Left forelimb (tissue), 1 donor: ENCODE measurements around the gene DCAF11.

Experiments
- DNase-seq: peaks from one replicate; pipeline ENCODE4 v3.0.0-alpha.2; 2018; ENCODE audit warnings: low spot score

DCAF11 gene

GRCh38 chr14:24121210-24121609 lies 6.6 kb downstream of the DCAF11 start:
- no peak for DNase-seq

- DNase-seq: no peak
Measured at GRCh38 chr14:24122416-24122815, 7.8 kb downstream of the DCAF11 start.

GRCh38 chr14:24122898-24123297 lies 8.3 kb downstream of the DCAF11 start:
- DNase-seq: no peak

- no peak for DNase-seq
Measured at GRCh38 chr14:24123424-24124417, 9.1 kb downstream of the DCAF11 start.

- no peak for DNase-seq
Measured at GRCh38 chr14:24126939-24127338, 12.4 kb downstream of the DCAF11 start.

GRCh38 chr14:24127673-24128072 lies 13.1 kb downstream of the DCAF11 start:
- DNase-seq: no peak

- no peak for DNase-seq
Measured at GRCh38 chr14:24129410-24129998, 14.9 kb downstream of the DCAF11 start.

GRCh38 chr14:24130380-24130716 lies 15.8 kb downstream of the DCAF11 start, which contains the start of gene FITM1:
TSS of gene FITM1 (plus strand) at chr14:24130659. CDS start at chr14:24131564, 905 bp downstream.
- peak; percentile 31 for DNase-seq

- DNase-seq: peak; percentile 81
Measured at GRCh38 chr14:24130717-24131548, 16.4 kb downstream of the DCAF11 start.

GRCh38 chr14:24131549-24131966 lies 17.0 kb downstream of the DCAF11 start:
- peak; percentile 60 for DNase-seq

- DNase-seq: no peak
Measured at GRCh38 chr14:24132061-24132685, 17.6 kb downstream of the DCAF11 start.

GRCh38 chr14:24132976-24133375 lies 18.4 kb downstream of the DCAF11 start:
- no peak for DNase-seq

- DNase-seq: no peak
Measured at GRCh38 chr14:24133735-24134134, 19.2 kb downstream of the DCAF11 start.

GRCh38 chr14:24135584-24135833 lies 20.9 kb downstream of the DCAF11 start:
- DNase-seq: no peak

- DNase-seq: peak; percentile 93
Measured at GRCh38 chr14:24135834-24136683, 21.5 kb downstream of the DCAF11 start, which contains the start of gene PSME1. TSS of gene PSME1 (plus strand) at chr14:24136194. CDS start at chr14:24136263, 69 bp downstream.

GRCh38 chr14:24136684-24137528 lies 22.3 kb downstream of the DCAF11 start:
- DNase-seq: no peak

- DNase-seq: no peak
Measured at GRCh38 chr14:24137529-24138395, 23.2 kb downstream of the DCAF11 start.

GRCh38 chr14:24138396-24139271 lies 24.1 kb downstream of the DCAF11 start:
- DNase-seq: no peak
